ENCODE measurements around the gene KLHL42.

The KLHL42 gene

GRCh38 chr12:27769142-27769673 is 10.8 kb upstream of the KLHL42 start:
- Histone ChIP-seq H3K27me3 (no peaks in the 10 kb centered on the region), H3K4me1 (no peaks in the 10 kb centered on the region), H3K36me3 (no peaks in the 10 kb centered on the region), H3K9me3 (no peaks in the 10 kb centered on the region), H3K4me3 (ENCODE audit: low read depth, low read length) (no peak overlapping the region)
- DNase-seq, result no peak
- no peak for TF ChIP-seq CTCF (IDR thresholded peaks at IDR 0.05; ENCODE audit: low read depth, low read length)

DNA sequence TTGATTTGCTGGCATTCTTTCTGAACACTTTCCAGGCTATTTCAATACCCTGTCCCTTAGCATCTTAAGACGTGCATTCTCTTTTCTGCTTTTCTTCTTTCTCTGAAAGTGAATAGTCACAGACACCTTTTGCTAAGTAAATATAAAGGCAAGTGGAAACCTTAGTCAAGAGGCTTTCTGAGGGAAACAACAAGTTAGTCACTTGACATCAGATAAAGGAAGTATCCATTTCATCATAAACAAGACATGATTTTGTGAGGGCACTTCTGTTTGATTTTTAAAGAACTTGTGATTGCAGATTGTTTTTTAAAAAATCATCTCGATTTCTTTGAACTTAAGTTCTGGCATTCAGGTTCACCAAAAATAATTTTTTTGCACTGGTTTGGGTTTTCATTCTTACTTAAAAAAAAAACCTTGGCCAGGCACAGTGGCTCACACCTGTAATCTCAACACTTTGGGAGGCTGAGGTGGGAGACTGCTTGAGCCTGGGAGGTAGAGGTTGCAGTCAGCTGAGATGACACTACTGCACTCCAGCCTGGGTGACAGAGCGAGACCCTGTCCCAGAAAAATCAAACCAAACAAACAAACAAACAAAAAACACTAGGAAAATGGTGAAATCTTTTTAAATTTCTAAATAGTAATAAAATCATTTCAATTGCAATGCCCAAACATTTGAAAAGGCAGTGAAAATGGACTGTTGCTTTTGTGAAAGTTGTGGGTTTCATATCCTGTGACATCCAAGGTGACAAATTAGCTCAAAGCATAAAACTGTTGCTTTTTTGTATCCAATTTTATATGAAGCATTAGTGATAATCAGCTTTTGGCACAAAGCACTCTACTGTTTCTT is 8.3 kb upstream of the KLHL42 start:
- TF ChIP-seq CTCF (IDR thresholded peaks at IDR 0.05; ENCODE audit: low read depth, low read length), result no peak

GRCh38 chr12:27772328-27773049 is 7.5 kb upstream of the KLHL42 start:
- H3K36me3 ChIP-seq, result no peaks in the 10 kb centered on the region
- no peak for TF ChIP-seq CTCF (IDR thresholded peaks at IDR 0.05; ENCODE audit: low read depth, low read length)
- H3K9me3 ChIP-seq, result no peaks in the 10 kb centered on the region
- no peaks in the 10 kb centered on the region for H3K4me1 ChIP-seq
- H3K27me3 ChIP-seq, result no peaks in the 10 kb centered on the region
- no peak overlapping the region for H3K4me3 ChIP-seq (ENCODE audit: low read depth, low read length)
- no peak for DNase-seq

More for the DNA sequence above, 8.3 kb upstream of the KLHL42 start:
- Histone ChIP-seq H3K27me3 (no peaks in the 10 kb centered on the region), H3K36me3 (no peaks in the 10 kb centered on the region), H3K4me1 (no peaks in the 10 kb centered on the region), H3K9me3 (no peaks in the 10 kb centered on the region), H3K4me3 (ENCODE audit: low read depth, low read length) (no peak overlapping the region)
- DNase-seq, result no peak

GRCh38 chr12:27777141-27777540 is 2.9 kb upstream of the KLHL42 start:
- TF ChIP-seq CTCF (IDR thresholded peaks at IDR 0.05; ENCODE audit: low read depth, low read length), result no peak
- no peak for DNase-seq
- peaks cover 5% of the 10 kb centered on the region for H3K4me1 ChIP-seq

GRCh38 chr12:27778206-27778605 is 1.8 kb upstream of the KLHL42 start:
- H3K4me1 ChIP-seq, result peaks cover 5% of the 10 kb centered on the region
- no peak for DNase-seq
- H3K4me3 ChIP-seq (ENCODE audit: low read depth, low read length), result no peak overlapping the region
- H3K36me3 ChIP-seq, result no peaks in the 10 kb centered on the region; the same call in none of the 2 replicates
- H3K9me3 ChIP-seq, result no peaks in the 10 kb centered on the region
- no peak for TF ChIP-seq CTCF (IDR thresholded peaks at IDR 0.05; ENCODE audit: low read depth, low read length)
- H3K27me3 ChIP-seq, result no peaks in the 10 kb centered on the region

More at GRCh38 chr12:27777141-27777540, 2.9 kb upstream of the KLHL42 start:
- Histone ChIP-seq H3K27me3 (no peaks in the 10 kb centered on the region), H3K4me3 (ENCODE audit: low read depth, low read length) (no peak overlapping the region), H3K9me3 (no peaks in the 10 kb centered on the region), H3K36me3 (no peaks in the 10 kb centered on the region; the same call in none of the 2 replicates)

Measured in BE2C (cell line).